Central memory CD4-positive, alpha-beta T cell (primary cell): Measurements from ENCODE around the gene SORCS2.

Source experiments
- DNase-seq: peaks from one replicate; pipeline ENCODE4 v3.0.0; 2022

The SORCS2 gene

DNA sequence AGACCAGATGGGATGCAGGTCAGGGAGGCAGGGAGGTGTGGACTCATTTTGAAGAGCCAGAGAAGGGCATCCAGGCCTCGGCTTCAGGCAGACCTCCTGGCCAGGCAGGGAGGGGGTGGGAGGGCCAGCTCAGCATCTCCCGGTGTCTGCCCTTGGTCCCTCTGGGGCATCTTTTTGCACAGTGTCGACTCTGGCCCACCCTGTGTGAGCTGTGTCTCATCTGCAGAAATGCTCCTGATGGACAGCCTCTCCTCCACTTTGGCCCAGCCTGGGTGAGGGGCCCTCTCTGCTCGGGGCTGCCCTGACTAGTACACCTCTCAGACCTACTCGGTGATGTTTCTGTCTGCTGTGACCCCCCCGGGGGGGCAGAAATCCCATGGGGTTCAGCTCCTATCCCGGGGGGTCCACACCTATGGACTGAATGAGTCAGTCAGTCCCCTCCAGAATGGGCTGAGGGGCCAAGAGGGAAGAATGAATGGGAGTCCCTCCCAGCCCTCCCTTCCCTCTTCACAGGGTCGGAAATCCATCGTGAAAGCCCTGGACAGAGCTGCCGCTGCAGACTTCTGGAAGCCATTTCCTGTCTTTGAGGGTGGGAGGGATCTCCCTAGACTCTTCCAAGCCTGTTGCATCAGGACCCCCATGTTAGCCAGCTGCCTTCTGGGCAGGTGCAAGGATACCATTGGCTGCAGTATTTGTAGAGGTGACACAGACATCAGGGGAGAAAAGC is 439.1 kb downstream of the SORCS2 start:
- no peak for DNase-seq

DNA sequence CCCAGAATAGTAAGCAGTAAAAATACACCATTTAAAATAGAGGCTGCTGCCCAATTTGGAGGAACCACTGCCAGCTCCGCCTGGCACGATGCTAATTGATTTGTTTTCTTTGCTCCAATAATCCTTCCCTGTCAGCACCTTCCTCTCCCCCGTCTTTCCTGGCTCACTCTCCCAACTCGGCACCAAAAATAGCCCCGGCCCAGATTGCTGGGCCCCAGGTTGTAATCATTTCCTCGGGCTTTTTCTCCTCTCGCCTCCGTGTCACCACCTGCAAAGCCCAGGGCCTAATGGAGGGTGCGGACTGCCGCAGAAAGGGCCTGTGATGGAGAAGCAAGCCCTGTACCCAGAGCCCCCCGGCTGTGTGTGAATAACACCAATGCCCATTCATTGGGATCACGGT is 440.0 kb downstream of the SORCS2 start:
- no peak for DNase-seq

DNA sequence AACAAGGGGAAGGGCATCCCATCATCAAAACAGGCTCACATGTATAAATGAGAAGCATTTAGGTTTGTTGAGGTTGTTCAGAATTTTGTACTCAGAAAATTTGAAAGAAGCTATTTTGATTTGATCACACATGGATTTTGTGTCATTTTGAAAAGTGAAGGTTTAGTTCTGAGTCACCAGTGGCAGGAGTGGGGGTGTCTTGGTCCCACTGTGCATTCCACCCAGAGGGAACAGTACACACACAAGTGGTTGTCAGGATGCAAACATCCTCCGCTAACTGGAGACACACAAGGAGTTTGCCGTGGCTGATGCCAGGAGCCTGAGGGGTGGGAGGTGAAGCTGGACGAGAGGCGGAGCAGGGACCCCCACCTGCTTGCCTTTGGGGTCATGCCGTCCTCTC is 440.6 kb downstream of the SORCS2 start:
- DNase-seq = no peak

DNA sequence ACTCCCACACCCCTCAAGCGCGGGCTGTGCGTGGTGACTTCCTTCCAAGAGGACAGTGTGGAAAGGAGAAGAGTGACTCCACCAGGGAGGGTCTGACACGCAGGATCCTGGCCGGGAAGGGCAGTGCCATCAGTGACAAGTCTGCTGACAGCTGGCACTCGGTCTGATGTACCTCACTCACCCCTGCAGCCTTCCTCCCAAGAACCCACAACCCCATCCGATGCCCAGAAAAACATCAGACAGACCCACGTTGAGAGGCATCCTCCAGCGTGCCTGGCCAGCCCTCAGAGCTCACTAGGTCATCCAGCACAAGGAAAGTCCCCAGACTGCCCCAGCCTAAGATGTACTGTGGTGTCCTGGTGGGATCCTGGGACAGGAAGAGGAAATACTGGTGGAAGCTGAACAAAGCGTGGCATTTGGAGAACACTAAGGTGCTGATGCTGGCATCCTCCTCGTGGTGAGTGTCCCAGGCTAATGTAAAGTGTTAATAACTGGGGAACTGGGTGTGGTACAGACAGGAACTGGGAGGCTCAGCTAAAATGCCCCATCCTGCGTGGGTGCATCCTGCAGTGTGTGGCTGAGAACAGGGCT is 442.4 kb downstream of the SORCS2 start:
- DNase-seq = no peak

DNA sequence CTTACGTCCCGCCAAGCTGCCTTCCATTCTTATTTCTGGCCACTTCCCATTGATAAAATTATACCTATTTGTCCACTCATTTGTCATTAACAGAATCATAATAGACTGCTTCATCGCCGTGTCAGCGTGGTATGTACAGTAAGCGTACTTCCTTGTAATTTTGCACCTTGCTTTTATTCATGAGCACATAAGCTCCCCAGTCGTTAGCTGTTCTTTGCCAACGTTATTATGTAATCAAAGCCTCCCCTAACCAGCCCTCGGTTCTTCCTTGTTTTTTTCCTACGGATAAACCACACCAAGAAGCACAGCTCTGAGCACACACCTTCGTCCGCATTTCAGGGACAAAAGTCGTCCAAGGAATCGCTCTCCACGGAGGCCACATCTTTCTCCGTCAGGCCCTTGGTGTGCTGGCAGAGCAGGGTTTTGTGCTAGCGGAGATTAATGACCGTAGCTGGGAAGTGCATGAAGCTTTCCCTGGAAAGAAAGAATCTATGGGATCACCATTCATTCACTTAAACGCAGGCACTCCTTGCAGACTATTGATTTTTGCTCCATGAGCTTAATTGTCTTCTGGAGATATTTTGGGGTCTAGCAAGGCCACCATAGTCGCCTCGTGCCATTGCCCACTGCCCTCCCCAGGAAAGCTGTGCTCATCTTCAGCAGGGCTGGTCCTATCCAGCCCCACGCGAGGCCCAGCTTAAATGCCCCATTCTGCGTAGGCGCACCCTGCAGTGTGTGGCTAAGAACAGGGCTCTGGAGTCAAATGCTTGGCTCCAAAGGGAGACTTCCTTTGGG is 443.3 kb downstream of the SORCS2 start:
- no peak for DNase-seq

DNA sequence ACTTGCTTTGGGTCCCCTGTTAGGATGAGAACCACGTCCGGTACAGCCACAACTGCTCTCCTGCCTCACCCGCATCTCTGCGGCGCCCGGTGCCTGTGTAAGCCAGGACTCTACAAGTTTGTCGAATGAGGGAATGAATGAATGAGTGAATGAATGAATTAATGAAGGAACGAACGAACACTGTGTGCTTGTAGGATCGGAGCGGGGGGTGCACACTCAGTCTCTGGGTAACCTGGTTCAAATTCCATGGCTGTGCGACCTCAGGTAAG is 443.8 kb downstream of the SORCS2 start:
- DNase-seq = no peak

DNA sequence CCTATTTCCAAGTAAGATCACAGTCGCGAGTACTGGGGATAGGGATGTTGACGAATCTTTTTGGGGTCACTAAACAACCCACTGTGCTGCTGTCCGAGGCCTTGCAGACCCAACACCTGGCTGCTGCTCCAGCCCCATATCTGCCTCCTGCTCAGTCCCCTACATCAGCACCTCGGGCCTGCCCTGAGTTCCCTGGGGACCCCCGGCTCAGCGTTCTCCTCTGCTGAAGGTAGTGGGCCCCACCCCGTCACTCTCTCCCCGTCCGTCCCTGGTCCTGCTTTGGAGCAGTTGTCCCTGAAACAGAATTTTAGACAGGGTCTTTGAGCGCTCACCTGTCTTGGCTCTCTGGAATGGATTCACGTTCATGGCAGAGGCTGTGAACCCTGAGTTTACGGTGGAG is 444.8 kb downstream of the SORCS2 start:
- no peak for DNase-seq

DNA sequence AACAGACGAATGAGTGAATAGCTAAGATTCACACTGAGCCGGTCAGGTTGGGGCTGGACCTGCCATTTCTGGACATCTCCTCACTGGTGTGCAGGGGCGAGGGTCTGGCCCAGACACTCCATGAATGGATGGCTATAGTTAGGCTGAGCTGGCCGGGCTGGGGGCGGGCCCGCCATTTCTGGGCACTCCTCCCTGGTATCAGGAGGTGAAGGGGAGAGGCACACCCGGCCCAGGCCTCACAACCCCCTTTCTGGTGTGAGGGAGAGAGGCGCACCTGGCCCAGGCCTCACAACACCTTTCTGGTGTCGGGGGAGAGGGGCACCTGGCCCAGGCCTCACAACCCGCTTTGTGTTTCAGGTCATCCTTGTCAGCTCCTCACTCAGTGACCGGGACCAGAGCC is 445.6 kb downstream of the SORCS2 start:
- no peak for DNase-seq

DNA sequence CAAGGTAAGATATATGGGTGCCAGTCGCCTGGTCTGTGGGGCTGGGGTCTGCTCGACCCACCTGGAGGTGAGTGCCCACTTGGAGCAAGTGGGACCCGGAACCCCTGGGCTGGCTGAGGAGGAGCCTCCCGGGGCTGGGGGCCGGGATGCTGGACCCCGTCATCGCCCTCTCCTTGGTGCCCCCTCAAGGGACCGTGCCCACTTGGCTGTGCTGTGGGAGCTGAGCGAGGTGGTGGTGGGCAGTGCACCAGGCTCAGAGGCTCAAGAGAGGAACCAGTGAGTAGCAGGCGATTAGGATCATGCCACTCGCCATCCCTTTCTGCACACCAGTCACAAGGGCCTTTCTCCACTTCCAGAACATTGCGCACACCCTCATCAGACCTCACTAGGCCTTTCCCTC is 446.2 kb downstream of the SORCS2 start:
- no peak for DNase-seq

DNA sequence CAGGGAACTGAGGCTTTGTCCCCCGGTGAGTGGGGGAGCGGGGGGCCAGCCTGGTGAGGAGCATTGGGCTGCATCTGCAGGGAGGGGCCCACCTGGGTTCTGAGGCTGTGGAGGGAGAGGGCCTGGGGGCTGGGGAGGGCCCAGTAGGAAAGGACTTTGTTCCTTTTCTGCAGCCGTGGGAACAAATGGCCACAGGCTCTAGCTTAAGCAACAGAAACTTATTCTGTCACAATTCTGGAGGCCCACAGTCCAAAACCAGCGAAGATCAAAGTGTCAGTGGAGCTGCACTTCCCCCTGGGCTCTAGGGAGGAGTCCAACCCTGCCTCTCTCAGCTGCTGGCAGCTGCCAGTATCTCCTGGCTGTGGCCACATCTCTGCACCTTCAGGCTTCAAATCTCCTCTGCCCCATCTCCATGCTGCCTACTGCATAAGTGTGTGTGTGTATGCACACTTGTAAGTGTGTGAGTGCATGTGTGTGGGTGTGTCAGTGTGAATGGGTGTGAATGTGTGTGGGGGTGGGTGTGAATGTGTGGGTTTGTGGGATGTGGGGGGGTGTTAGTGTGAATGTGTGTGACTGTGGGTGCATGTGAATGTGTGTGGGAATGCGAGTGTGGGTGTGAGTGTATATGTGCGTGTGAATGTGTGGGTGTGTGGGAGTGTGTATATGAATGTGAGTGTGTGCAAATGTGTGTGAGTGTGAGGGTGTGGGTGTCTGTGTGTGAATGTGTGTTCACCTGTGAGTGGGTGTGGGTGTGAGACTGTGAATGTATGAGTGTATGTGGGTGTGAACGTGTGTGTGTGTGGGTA is 446.8 kb downstream of the SORCS2 start:
- DNase-seq = no peak

DNA sequence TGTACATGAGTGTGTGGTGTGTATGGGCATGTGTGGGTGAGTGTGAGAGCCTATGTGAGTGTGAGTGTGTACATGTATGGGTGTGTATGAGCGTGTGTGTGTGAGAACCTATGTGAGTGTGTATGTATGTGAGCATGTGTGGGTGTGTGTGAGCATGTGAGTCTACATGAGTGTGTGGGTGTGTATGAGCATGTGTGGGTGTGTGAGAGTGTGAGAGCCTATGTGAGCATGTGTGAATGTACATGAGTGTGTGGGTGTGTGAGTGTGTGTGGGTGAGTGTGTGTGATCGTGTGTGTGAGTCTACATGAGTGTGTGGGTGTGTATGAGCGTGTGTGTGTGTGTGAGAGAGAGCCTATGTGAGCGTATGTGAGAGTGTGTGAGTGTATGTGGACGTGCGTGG is 447.8 kb downstream of the SORCS2 start:
- no peak for DNase-seq

DNA sequence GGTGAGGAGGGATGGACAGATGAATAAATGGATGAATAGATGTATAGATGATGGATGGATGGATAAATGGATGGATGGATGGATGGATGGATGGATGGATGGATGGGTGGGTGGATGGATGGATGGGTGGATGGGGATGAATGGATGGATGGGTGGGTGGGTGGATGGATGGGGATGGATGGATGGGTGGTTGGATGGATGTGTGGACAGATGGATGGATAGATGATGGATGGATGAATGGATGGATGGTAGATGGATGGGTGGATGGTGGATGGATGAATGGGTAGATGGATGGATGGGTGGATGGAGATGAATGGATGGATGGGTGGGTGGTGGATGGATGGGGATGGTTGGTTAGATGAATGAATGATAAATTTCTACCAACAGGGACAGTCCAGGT is 449.4 kb downstream of the SORCS2 start:
- DNase-seq = no peak

DNA sequence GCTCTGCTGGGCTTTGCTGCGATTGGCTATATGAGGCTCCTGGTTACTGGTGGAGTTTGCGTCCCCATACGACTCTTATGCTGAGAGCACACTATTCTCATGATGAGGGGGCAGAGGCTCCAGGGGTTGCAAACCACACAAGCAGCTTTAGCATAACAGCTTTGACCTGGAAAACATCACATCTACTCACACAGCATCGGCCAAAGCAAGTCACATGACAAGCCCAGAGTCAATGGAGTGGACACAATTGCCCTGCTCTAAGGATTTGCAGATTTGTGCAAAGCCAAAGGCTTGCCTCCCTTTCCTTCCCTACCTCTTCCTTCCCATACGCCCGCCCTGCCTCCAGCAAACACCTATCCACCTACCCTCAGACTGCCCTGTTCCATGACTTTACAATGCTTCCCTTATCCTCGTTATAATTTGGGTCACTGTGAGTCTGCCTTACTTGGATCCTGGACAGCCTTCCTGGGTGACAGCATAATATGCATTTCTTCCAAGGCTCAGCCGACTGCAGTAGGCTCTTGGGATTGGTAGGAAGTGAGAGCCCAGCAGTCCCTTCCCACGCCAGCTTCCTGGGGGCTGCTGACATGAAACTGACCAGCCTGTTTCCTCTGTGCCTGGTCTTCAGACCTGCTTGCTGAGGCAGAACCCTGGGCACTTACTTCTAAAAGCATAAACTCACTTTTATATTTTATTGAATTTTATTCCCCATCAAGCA is 450.6 kb downstream of the SORCS2 start:
- no peak for DNase-seq

DNA sequence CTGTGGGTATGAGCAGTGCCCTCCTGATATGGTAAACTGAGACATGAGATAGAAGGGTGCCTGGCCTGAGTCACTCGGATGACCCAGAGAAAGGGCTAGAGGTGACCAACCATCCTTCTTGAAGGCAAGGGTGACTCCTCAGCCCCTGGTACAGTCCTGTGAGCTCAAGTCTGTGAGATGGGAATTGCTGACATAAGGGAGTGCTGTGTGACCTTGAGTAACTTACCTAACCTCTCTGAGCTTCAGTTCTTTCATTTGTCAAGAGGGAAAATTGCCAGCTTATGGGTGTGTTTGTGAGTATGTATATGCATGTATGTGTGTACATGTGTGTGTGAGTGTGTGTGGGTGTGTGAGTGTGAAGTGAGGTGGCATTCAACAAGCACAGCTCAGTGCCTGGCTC is 452.8 kb downstream of the SORCS2 start:
- DNase-seq = no peak

DNA sequence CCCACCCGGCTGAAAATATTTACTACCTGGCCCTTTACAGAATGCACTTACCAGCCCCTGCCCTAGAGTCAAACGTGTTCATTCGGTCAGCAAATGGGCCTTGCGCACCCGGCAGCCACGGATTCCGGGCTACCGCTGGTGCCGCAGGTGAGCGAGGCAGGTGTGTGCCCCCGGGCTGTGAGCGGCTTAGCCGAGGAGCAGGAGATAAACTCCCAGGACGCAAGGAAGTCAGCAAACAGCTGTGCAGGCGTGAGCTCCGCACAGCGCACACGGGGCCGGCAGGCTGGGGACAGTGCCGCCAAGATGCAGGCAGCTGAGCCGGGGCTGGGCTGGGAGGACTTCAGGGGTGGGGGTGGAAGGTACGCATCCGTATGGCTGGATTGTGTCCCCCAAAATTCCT is 453.6 kb downstream of the SORCS2 start:
- no peak for DNase-seq

DNA sequence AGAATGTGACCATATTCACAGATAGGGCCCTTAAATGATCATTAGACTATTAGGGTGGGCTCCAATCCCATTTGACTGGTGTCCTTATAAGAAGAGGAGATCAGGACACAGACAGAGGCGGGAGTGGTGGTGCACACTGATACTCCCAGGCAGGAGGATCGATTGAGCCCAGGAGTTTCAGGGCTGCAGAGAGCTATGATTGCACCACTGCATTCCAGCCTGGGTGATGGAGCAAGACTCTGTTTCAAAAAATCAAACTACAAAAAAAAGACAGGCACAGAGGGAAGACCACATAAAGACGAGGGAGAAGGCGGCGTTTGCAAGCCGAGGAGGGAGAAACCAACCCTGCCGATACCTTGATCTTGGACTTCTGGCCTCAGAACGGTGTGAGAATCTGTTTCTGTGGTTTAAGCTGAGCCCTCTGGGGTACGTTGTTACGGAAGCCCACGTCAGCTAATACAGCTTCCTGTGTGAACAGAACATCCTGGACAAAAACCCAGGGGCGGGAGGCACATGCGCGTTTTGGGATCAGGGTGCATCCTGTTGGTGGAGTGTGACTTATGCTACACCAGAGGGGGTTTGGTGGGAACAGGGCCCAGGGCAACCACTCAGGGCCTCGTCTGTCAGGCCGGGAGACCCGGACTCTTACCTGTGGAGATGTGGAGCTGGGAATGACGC is 454.2 kb downstream of the SORCS2 start:
- no peak for DNase-seq

DNA sequence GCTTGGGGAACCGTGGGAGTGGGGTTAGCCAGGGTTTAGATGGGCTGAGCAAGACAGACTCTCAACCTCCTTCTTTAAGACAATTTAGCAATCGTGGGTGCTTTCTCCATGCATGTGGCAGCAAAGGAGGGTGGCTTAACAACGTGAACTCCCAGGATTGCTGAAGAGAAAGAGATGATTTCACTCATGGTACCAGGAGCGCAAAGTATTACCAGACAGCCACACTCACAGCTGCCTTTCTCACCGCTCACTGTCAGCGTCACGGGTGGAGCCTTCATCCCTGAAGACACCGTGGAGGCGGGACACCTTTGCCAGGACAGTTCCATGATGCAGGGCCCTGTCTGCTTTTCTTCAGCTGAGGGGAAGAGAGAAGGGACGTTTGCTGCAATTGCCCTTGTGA is 454.8 kb downstream of the SORCS2 start:
- no peak for DNase-seq

DNA sequence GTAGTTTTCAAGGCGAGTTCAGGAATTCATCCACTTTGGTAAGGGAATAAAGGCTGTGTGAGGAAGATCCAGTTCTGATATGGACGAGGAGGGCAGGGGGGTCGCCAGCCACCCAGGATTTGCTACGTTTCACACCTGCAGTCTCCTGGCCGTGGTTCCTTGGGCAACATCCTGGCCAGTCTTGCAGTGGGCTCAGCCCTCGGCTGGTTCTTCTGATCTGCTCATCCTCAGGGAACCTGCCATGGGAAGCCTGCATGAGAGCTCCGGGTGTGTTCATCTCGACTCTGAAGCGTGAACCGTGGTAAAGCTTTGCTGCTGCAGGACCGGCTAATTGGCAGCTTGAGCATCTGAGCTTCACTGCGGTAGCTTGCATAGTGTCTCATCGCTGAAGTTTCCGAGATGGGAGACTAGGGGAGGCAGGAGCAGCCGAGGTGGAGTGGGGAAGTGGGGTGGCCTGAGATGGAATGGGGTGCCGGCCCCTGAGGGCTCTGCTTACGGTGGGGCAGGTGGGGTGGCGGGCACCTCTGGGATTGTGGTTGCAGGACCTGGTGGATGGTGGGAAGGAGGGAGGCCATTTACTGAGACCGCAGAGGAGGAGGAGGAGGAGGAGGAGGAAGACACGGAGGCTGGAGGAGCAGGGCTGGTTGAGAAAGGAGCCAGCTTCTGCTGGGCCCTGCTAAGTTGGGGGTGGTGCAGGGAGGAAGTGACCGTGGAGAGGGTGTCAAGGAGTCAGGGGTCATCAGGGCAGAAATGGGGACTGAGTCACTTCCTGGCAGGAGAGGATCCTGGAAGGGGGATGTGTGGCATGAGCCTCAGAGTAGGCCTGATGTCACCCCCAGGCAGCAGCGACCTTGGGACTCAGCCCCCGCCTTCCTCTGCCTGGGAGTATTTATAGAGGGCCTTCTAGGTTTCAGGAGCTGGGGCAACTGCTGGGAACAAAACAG is 455.5 kb downstream of the SORCS2 start:
- no peak for DNase-seq

DNA sequence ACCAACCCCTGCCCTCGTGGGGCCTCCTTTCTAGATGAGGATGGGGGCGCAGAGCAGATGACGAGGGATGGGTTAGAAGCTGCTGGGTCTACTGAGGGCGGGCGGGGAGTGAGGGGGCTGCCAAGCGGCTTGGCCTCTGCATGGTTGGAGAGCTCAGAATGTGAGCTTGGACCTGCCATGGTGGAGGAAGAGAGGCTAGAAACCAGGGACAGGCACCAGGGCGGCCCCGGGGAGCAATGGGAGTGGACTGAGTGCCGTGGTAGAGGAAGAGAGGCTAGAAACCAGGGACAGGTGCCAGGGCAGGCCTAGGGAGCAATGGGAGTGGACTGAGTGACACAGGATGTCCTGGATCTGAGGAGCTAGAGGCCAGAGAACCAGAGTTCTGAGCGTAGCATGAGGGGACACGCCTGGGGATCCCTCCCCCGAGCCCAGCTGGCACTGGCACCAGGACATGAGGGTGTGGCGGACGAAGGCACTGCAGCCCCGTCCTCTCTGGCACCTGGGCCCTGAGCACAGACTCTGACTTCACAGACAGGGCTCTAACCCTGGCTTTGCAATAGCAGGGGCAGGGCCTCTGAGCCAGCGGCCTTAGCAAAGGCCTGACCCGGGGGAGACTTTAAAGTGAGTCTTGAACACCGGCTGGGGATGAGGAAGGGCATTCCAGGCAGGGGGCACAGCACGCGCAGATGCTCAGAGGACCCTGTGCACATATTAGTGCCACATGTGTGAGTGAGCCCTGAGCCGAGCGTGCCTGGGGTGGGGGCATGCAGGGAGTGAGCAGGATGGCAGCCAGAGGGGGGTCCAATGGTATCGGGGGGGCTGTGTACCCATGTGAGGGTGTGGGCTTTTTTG is 456.4 kb downstream of the SORCS2 start:
- no peak for DNase-seq

DNA sequence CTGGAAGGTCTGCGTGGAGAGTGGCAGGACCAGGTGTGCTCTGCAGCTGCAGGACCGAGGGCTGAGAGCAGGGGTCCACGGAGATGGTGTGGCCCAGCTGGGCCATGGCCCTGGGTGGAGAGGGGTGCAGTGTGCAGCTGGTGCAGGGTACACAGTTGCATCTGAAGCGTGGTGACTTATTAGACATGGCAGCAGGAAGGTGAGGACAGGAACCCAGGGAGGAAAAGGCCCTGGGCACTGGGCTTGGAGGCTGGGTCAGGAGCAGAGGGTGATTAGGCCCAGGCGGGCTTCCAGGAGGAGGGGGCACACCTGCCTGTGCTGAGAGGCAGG is 457.0 kb downstream of the SORCS2 start:
- no peak for DNase-seq
